Renal cortical epithelial cell (primary cell): Measurements from ENCODE around the gene MAGEA11. TPM values are rescaled to one million over a fixed set of nuclear protein-coding genes. Genes with fewer than 3 reads are reported as not detected.
"Not testable (repeated sequence)": the region's sequence is repeated elsewhere in the genome, so short reads cannot be mapped to it uniquely, and the experiment has no call there.

Experiments used
- DNase-seq: peaks from one replicate; pipeline ENCODE4 v3.0.0-alpha.2; 2011; ENCODE audit warnings: low read depth
- total RNA-seq: library from RNA; depleted of rRNA; stranded (reverse); fragments of >200 nt; gene quantifications from 2 replicates; pipeline ENCODE4 v1.2.3, GENCODE V29; 2014

MAGEA11 gene
- total RNA-seq, 1 donor from 2014 or later: not detected

DNA sequence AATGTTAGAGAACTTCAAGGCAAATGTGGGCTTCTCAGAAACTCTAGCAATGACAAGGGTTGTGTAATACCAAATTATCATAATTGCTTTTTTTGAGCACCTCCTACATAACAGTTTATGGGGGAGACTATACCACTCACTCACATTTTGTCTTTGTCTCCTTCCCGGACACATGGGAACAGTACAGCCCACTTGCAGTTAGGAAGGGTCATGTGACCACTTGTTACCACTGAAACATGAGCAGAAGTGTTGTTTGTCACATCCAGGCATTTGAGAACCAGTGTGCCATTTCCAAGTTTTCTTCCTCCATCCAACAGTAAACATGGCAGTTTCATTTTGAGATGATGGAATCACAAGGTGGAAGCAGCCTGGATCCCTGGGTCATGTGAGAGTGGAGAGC lies 6.9 kb downstream of the MAGEA11 start:
- no peak for DNase-seq

GRCh38 chrX:149720021-149720689 lies 8.3 kb downstream of the MAGEA11 start:
- no peak for DNase-seq

DNA sequence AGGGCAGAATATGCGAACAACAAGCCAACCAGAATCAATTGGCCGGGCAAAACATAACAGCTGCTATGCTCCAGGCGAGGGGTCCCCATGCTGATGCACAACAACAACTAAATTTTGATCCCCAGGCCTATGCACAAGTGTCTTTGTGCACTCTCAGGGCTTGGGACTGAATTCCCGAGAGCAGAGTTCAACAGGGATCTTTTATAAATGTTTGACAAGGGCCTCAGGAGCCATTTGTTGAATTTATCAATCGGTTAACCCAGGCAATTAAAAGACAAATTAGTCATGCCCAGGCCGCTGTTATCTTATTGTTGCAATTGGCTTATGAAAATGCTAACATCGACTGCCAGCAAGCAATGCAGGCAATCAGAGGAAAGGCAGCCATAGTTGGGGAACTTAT lies 9.4 kb downstream of the MAGEA11 start:
- not testable (repeated sequence) for DNase-seq

- DNase-seq: no peak
Observed at GRCh38 chrX:149721778-149722177, 9.9 kb downstream of the MAGEA11 start.

DNA sequence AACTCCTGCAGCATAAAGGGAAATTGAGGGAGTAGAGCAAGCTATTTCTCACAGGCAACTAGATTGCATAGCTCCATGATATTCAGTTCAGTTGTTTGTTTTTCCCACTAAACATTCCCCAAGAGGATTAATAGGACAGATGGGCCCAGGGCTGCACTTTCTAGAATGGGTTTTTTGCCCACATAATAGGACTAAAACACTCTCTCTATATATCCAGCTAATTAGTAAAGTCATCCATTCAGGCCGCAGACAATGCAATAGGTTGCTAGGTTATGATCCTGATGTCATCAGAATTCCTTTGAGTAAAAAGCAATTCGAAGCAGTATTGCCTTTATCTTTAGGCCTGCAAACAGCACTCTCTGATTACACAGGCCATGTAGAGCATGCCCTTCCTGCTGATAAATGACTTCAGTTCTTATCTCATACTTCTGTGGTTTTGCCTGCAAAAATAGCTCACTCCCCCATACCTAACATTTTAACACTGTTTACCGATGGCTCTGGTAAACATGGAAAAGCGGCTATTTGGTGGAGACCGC lies 11.8 kb downstream of the MAGEA11 start:
- DNase-seq: not testable (repeated sequence)

- DNase-seq: not testable (repeated sequence)
Observed at GRCh38 chrX:149727308-149727707, 15.4 kb downstream of the MAGEA11 start.

- not testable (repeated sequence) for DNase-seq
Observed at GRCh38 chrX:149742269-149742668, 30.4 kb downstream of the MAGEA11 start.

- not testable (repeated sequence) for DNase-seq
Observed at GRCh38 chrX:149746390-149747007, 34.6 kb downstream of the MAGEA11 start.

- DNase-seq: no peak
Observed at GRCh38 chrX:149757206-149758067, 45.6 kb downstream of the MAGEA11 start.

GRCh38 chrX:149758068-149758714 lies 46.3 kb downstream of the MAGEA11 start:
- DNase-seq: no peak

DNA sequence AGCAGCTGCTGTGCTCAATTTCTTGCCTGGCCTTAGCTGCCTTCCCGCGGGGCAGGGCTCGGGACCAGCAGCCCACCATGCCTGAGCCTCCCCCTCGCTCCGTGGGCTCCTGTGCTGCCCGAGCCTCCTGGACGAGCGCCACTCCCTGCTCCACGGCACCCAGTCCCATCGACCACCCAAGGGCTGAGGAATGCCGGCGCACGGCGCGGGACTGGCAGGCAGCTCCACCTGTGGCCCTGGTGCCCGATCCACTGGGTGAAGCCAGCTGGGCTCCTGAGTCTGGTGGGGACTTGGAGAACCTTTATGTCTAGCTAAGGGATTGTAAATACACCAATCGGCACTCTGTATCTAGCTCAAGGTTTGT lies 46.8 kb downstream of the MAGEA11 start:
- not testable (repeated sequence) for DNase-seq

- no peak for DNase-seq
Observed at GRCh38 chrX:149759824-149760223, 48.0 kb downstream of the MAGEA11 start.

- no peak for DNase-seq
Observed at GRCh38 chrX:149760965-149761364, 49.1 kb downstream of the MAGEA11 start.

DNA sequence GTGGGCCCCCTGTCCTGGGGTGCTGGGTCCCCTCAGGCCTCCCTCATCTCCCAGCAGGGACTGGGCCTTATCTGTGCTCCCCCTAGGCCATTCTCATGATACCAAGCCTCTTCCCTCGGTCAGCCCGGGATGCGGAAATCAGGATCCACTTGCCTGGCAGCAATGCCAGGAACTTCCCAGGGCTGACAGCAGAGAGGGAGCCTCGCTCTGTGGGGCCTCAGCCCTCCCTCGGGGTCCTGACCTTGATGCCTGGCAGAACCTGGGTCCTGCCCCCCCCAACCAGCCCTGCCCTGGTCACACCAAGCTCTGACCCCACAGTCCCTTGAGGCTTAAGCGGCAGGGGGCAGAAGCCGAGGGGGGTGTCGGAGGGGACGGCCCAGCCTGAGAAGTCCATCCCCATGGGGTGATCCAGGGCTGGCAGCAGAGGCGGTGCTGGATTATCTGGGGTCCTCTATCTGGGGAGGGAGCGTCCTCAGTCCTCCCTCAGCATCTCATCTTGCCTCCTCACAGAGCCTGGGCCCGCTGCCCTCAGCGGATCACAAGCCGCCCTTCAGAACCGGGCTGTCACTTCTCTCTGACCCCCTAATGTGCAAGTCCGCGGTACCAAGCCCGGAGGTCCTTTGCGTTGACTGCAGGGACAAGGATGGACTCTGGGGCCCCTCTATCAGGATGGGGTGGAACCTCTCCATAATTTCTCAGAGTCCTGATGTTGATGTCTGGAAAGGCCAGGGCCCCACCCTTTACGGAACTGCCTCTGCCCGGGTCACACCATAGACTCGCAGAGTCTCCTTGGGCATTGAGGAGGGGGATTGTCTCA lies 50.2 kb downstream of the MAGEA11 start:
- not testable (repeated sequence) for DNase-seq

- DNase-seq: no peak
Observed at GRCh38 chrX:149762696-149763614, 51.1 kb downstream of the MAGEA11 start.

Other genes starting within 250 kb of the MAGEA11 start
- gene IDS, start 206.8 kb upstream of the MAGEA11 start, total RNA-seq: 25.4 and 56.8 TPM in 2 replicates
- gene EOLA1, start 171.0 kb upstream of the MAGEA11 start, total RNA-seq: 15.6 and 15.8 TPM in 2 replicates
- not detected in 2 replicates for gene HSFX3, start 162.1 kb upstream of the MAGEA11 start, total RNA-seq
- gene MAGEA9B, start 124.6 kb upstream of the MAGEA11 start, total RNA-seq: not detected in 2 replicates
- gene HSFX2, start 116.7 kb upstream of the MAGEA11 start, total RNA-seq: not detected in 2 replicates
- gene TMEM185A, start 80.3 kb upstream of the MAGEA11 start, total RNA-seq: 25.7 and 31.7 TPM in 2 replicates
- gene HSFX1, start 62.0 kb downstream of the MAGEA11 start, total RNA-seq: 0.35 and 2.2 TPM in 2 replicates
- gene MAGEA9, start 69.9 kb downstream of the MAGEA11 start, total RNA-seq: not detected in 2 replicates
- not detected in 2 replicates for gene MAGEA8, start 169.1 kb downstream of the MAGEA11 start, total RNA-seq
- gene HSFX4, start 217.5 kb downstream of the MAGEA11 start, total RNA-seq: not detected in 2 replicates
- 12.5 and 14.4 TPM in 2 replicates for gene EOLA2, start 226.4 kb downstream of the MAGEA11 start, total RNA-seq